A673 (cell line): ENCODE results near the gene NDUFB10. TPM values are rescaled to one million over a fixed set of nuclear protein-coding genes. Genes with fewer than 3 reads are reported as not detected.
A peak's percentile ranks its signal among the peaks of the same experiment; 100 is the strongest.

Source experiments
- BruUV-seq: library from RNA; stranded (reverse); fragments of 400-500 nt; replicated peaks from 2 replicates; lab custom pipeline; 2021; lab: Mats Ljungman, UMichigan
- CTCF ChIA-PET: fragments of 300-600 bp; sonication (Branson Sonifier 250); formaldehyde crosslinking; loops from one replicate; lab custom pipeline; 2022; ENCODE audit warnings: antibody characterized with exemption; lab: Charles Lee
- POLR2A ChIA-PET: fragments of 300-600 bp; sonication (Branson Sonifier 250); formaldehyde crosslinking; loops from one replicate; lab custom pipeline; 2022; ENCODE audit warnings: antibody characterized with exemption; ENCODE audit not compliant: low non-redundant PET; lab: Charles Lee
- DNase-seq: peaks from one replicate; pipeline ENCODE4 v3.0.0-alpha.2; 2015; ENCODE audit warnings: low spot score
- H3K27ac ChIP-seq: fragments of 200-600 bp; sonication (generic); 2 replicates; pipeline ENCODE4 v1.5.1; 2016; ENCODE audit warnings: mixed run types, low read depth, mild to moderate bottlenecking, mixed read lengths, antibody characterized with exemption, low read length; ENCODE audit not compliant: poor library complexity, severe bottlenecking
- H3K27me3 ChIP-seq: fragments of 200-600 bp; sonication (generic); replicated peaks from 2 replicates; pipeline ENCODE4 v1.6.1; 2017; ENCODE audit warnings: mixed run types, low read depth, mild to moderate bottlenecking, mixed read lengths, antibody characterized with exemption, low read length; ENCODE audit not compliant: insufficient read depth, poor library complexity
- H3K36me3 ChIP-seq: fragments of 200-600 bp; sonication (generic); 2 replicates; pipeline ENCODE4 v1.6.1; 2016; ENCODE audit warnings: mixed run types, mild to moderate bottlenecking, mixed read lengths, antibody characterized with exemption, low read length; ENCODE audit not compliant: insufficient read depth, poor library complexity, severe bottlenecking
- H3K4me1 ChIP-seq: fragments of 200-600 bp; sonication (generic); 2 replicates; pipeline ENCODE4 v1.6.1; 2017; ENCODE audit warnings: mixed run types, mild to moderate bottlenecking, mixed read lengths, antibody characterized with exemption, low read length; ENCODE audit not compliant: insufficient read depth, poor library complexity, severe bottlenecking
- H3K4me3 ChIP-seq: fragments of 200-600 bp; sonication (generic); 2 replicates; pipeline ENCODE4 v1.5.1; 2016; ENCODE audit warnings: low read depth, mixed run types, mild to moderate bottlenecking, mixed read lengths, low read length; ENCODE audit not compliant: poor library complexity, severe bottlenecking
- H3K9me3 ChIP-seq: fragments of 200-600 bp; sonication (generic); 2 replicates; pipeline ENCODE4 v1.6.1; 2016; ENCODE audit warnings: mixed run types, low read depth, mild to moderate bottlenecking, mixed read lengths, antibody characterized with exemption, low read length; ENCODE audit not compliant: poor library complexity, severe bottlenecking
- CTCF ChIP-seq: fragments of 300-800, 200-600 bp; sonication (generic); conservative IDR thresholded peaks from 2 replicates; pipeline ENCODE4 v1.5.1; 2017; ENCODE audit warnings: low read depth, mild to moderate bottlenecking, antibody characterized with exemption, low read length, moderate library complexity, mixed read lengths
- EZH2 ChIP-seq: fragments of 200-600 bp; sonication (generic); IDR thresholded peaks from 2 replicates; pipeline ENCODE4 v1.6.1; 2017; ENCODE audit warnings: borderline replicate concordance, low read depth, mild to moderate bottlenecking, mixed read lengths, antibody characterized with exemption, low read length; ENCODE audit not compliant: poor library complexity, severe bottlenecking
- intact Hi-C: fragments of 100-400 bp; cut with micrococcal nuclease; formaldehyde crosslinking; loops from one replicate; pipeline ENCODE4 v1.10.0; 2022; ENCODE audit not compliant: unreplicated experiment
- total RNA-seq: library from RNA; stranded (reverse); gene quantifications from 2 replicates; pipeline ENCODE4 v1.2.3, GENCODE V29; 2021

Gene NDUFB10
- total RNA-seq, 1 experiment from 2014 or later: 178 TPM

- Histone ChIP-seq H3K27ac (no peak overlapping the region), H3K4me3 (no peak overlapping the region), H3K27me3 (peaks cover 60% of the 10 kb centered on the region), H3K36me3 (no peaks in the 10 kb centered on the region), H3K9me3 (no peaks in the 10 kb centered on the region), H3K4me1 (no peaks in the 10 kb centered on the region)
- TF ChIP-seq EZH2 (no peak), CTCF (no peak)
- intact Hi-C loops: no loop called here
- POLR2A ChIA-PET: no interaction called here
- CTCF ChIA-PET: no interaction called here
- BruUV-seq: no TSS peak
- DNase-seq: no peak
These were observed 42.2 kb upstream of the NDUFB10 start for GRCh38 chr16:1917056-1917664.

DNA sequence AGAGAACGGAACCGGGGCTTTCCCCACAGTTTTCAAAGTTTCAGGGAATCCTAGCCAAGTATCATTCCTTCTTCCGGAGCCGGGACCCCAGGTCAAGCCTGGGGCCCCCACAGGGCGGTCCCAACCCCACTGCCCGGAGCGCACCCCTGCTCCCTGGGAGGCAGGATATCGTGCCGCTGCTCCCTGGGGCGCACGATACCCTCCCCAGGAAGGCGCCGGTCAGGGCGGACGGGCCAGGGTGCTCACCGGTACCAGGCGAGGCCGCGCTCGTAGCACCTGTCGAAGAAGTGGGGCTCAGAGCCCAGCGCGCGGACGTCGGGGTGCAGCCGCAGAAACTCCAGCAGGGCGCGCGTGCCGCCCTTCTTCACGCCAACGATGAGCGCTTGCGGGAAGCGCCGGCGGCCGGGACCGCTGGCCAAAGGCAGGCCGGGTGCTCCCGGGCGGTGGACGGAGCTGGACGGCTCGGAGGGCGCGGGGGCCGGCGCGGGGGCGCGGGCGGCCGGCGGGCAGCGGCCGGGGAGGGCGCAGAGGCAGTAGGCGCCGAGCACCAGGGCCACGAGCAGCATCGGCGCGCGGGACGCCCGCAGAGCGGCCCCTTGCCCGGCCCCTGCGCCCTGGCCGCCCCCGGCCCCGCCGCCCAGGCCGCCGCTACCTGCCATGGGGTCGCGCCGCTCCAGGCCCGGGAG, 41.5 kb upstream of the NDUFB10 start:
- no peak overlapping the region for H3K27ac ChIP-seq
- no peak overlapping the region for H3K4me3 ChIP-seq
- no peaks in the 10 kb centered on the region for H3K4me1 ChIP-seq
- intact Hi-C loops: no loop called here
- H3K9me3 ChIP-seq: no peaks in the 10 kb centered on the region
- no peak for DNase-seq
- ChIA-PET CTCF (no interaction called here), POLR2A (no interaction called here)
- H3K36me3 ChIP-seq: no peaks in the 10 kb centered on the region
- BruUV-seq: no TSS peak
- peaks cover 60% of the 10 kb centered on the region for H3K27me3 ChIP-seq
- TF ChIP-seq CTCF (no peak), EZH2 (peak; percentile 98)

DNA sequence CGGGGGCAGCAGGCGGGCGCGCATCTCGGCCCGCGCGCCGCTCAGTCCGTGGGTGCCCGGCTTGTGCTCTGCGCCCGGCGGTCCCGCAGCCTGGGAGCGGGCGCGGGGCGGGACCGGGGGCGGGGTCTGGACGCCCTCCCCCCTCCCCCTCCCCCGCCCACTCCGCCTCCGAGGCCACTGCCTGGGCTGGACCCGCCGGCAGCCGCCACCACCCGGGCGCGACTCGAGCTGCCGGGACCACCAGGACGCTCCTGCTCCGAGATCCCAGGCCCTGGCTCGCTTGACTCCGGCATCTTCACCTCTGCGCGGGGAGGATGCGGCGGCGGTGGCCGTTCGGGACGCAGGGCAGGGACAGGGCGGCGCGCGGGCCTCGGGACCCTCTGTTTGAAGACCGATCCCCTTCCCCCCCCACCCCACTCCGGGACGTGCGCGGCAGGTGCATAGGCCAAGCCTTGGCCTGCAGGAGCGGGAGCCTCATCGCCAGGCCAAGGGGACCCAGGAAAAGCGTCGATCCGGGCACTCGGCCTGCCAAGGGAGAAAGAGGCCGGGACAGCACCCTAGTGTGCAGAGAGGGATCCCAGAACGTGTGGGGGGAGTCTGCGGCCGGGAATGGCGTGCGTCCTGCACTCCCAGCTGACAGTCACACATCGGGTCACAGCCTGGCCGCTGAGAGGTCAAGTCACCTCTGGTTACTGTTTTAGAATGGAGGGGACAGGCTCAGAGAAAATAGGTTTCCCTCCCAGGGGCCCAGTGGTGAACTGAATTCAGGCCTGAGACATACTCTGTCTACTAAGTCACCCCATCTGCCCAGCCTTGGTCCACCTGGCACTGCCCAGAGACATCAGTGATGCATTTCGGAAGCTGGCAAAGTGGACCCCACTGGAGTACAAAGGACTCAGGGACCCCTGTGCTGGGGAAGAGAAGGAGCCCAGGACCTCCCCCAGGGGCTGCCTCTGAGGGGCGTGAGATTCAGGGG, 40.7 kb upstream of the NDUFB10 start, which contains the start of gene HS3ST6:
Gene HS3ST6, minus strand, starts transcription at position 65 of the 976 bp plus-strand sequence. CDS start 92 bp downstream, outside the sequence.
- Histone ChIP-seq H3K27ac (no peak within 1 kb of the TSS), H3K4me1 (peaks cover 5% of the 10 kb centered on the region), H3K36me3 (no peaks in the 10 kb centered on the region), H3K4me3 (no peak within 1 kb of the TSS), H3K27me3 (peaks cover 60% of the 10 kb centered on the region), H3K9me3 (no peaks in the 10 kb centered on the region)
- no peak for DNase-seq
- BruUV-seq: no TSS peak
- TF ChIP-seq EZH2: peak; percentile 88
- TF ChIP-seq CTCF: no peak
- intact Hi-C loops: no loop called here
- ChIA-PET CTCF (no interaction called here), POLR2A (no interaction called here)
